Activated naive CD4-positive, alpha-beta T cell treated with anti-CD3 and anti-CD28 coated beads for 36 hours (primary cell): ENCODE data around the gene SYF2. TPM values are rescaled to one million over a fixed set of nuclear protein-coding genes. Genes with fewer than 3 reads are reported as not detected.

Source experiments
- total RNA-seq, 2 experiments: library from RNA; stranded (reverse); gene quantifications; one replicate each; pipeline ENCODE4 v1.2.3, GENCODE V29; 2021

Gene SYF2
- total RNA-seq, 2 experiments from 2014 or later = 39.7 to 46.8 TPM

Other genes starting within 250 kb of the SYF2 start
- gene RSRP1, start 15.0 kb upstream of the SYF2 start, total RNA-seq = 100 to 1,000 TPM; 101 to 110 TPM
- gene RHD, start 40.0 kb upstream of the SYF2 start, total RNA-seq = not detected
- 10 to 100 TPM; 96.2 to 98.3 TPM for gene TMEM50A, start 105.8 kb upstream of the SYF2 start, total RNA-seq
- under 1 TPM; 0.33 to 0.54 TPM for gene RHCE, start 188.3 kb upstream of the SYF2 start, total RNA-seq
- gene MACO1, start 198.4 kb upstream of the SYF2 start, total RNA-seq = 1 to 10 TPM; 8.4 to 8.6 TPM